Pancreas (tissue), 10 donors: ENCODE data around the gene ZER1. TPM values are rescaled to one million over a fixed set of nuclear protein-coding genes. Genes with fewer than 3 reads are reported as not detected.

Experiments used
- ATAC-seq, 4 donors: fragments of 200-7000 bp; cut with Tn5 transposase; one replicate each; pipeline versions ENCODE4 v1.8.0 to v1.9.1; 2020; ENCODE audit warnings: mild to moderate bottlenecking in 4 of 4, moderate library complexity in 4 of 4
- DNase-seq, 6 donors: peaks; one replicate each; pipeline ENCODE4 v3.0.0-alpha.2; 2020
- FAIRE-seq: peaks from 2 replicates; lab custom pipeline; 2012; peaks lifted over from hg19 to GRCh38; lab: Jason Lieb, UNC
- H3K27ac ChIP-seq, 4 donors: fragments of 200-600 bp; sonication (generic); 1 replicate in 3 of 4; 2 replicates in 1 of 4; pipeline versions ENCODE4 v1.5.0 to v1.8.0; 2020
- H3K27me3 ChIP-seq, 4 donors: fragments of 200-600 bp; one replicate each; pipeline ENCODE4 v1.8.0; 2021
- H3K36me3 ChIP-seq, 3 donors: fragments of 200-600 bp; sonication (generic) in 1 of 3; one replicate each; pipeline versions ENCODE4 v1.5.0 to v1.8.0; 2020 to 2021
- H3K4me1 ChIP-seq, 3 donors: fragments of 200-600 bp; one replicate each; pipeline ENCODE4 v1.8.0; 2021
- H3K4me3 ChIP-seq, 4 donors: fragments of 200-600 bp; sonication (generic) in 2 of 4; one replicate each; pipeline versions ENCODE4 v1.5.0 to v1.8.0; 2020 to 2021
- H3K9me3 ChIP-seq, 4 donors: fragments of 200-600 bp; one replicate each; pipeline ENCODE4 v1.8.0; 2021
- WGBS, 2 donors: extraction: QIAGEN DNeasy Blood & Tissue Kit; methylation state at CpG; one replicate each; pipeline ENCODE4 v1.1.7; 2013; 5-methylcytosine and 5-hydroxymethylcytosine counted together
- intact Hi-C, 3 donors: fragments of 100-400 bp; cut with DNase I; formaldehyde crosslinking; loops; one replicate each; pipeline versions ENCODE4 v1.11.1 to v1.14.2; 2022
- polyA plus RNA-seq, 2 donors: library from polyadenylated mRNA; stranded (reverse); fragments of 200-250 nt; gene quantifications; one replicate each; pipeline ENCODE4 v1.2.3, GENCODE V29; 2013
- total RNA-seq, 6 donors: library from RNA; stranded (reverse); fragmentation: NEBNext Ultra II Directional in 4 of 6; extraction: Animal tissue kit (Norgen Biotek cat#: 25700) in 4 of 6; gene quantifications; one replicate each; pipeline versions ENCODE4 v1.2.1 to v1.2.4, GENCODE V29; 2021 to 2023
- TF ChIP-seq, protein P1 (sequence below), 4 donors: fragments of 200-600 bp; sonication (generic) in 3 of 4; IDR thresholded peaks; one replicate each; pipeline versions ENCODE4 v1.5.0 to v1.8.0; 2021; ENCODE audit warnings: antibody characterized with exemption in 4 of 4
- donor health status: healthy with polysubstance abuse.
- donor health status: DM: no; HTN: no; CAD: no; lungs with moderate emphysema.
- donor health status: DM: no; HTN: no; CAD: no.
- donor health status: control.
- donor health status: control.
- donor health status: Bipolar disorder and iron deficiency.
- donor health status: DM: yes; HTN: yes; CAD: no.
- donor health status: DM: no; HTN: no; CAD: no.
- donor health status: DM: no; HTN: no; CAD: no.
- donor health status: DM: yes; HTN: yes; CAD: no.

The ZER1 gene
- total and polyA plus RNA-seq, 8 donors: 15.8 to 23.4 (median 17.9) TPM

DNA sequence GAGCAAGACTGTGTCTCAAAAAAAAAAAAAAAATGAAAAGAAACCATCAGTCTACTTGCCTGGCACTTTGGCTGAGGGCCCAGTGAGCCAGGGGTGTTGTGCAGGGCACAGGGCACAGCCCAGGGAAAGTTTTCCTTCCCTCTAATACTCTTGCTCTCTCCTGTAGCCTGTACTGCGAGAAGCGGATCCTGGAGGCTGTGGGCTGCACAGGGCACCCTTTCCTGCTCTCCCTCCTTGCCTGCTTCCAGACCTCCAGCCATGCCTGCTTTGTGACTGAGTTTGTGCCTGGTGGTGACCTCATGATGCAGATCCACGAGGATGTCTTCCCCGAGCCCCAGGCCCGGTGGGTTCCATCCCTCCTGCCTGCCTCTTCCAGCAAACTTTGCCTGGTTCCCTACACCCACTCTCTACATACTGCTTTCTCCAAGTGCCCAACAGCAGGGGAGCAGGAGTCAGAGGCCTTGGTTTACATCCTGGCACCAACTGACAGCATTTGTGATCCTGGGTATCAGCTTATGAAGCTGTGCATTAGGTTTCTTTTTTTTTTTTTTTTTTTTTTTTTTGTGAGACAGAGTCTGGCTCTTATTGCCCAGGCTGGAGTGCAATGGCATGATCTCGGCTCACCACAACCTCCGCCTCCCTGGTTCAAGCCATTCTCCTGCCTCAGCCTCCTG is 55.0 kb downstream of the ZER1 start:
- 92 to 97% methylated on average over 7 of the region's 7 CpGs for WGBS, 2 donors
- DNase-seq (peak in 1 of 6 donors; percentile 42), ATAC-seq (no peak), FAIRE-seq (no peak)
- no peaks in the 10 kb centered on the region for H3K27me3 ChIP-seq
- intact Hi-C loops: no loop called here
- H3K4me3 ChIP-seq: no peak overlapping the region
- no peaks in the 10 kb centered on the region for H3K9me3 ChIP-seq
- H3K4me1 ChIP-seq: no peaks in the 10 kb centered on the region
- H3K27ac ChIP-seq: no peak overlapping the region
- TF ChIP-seq, protein P1, sequence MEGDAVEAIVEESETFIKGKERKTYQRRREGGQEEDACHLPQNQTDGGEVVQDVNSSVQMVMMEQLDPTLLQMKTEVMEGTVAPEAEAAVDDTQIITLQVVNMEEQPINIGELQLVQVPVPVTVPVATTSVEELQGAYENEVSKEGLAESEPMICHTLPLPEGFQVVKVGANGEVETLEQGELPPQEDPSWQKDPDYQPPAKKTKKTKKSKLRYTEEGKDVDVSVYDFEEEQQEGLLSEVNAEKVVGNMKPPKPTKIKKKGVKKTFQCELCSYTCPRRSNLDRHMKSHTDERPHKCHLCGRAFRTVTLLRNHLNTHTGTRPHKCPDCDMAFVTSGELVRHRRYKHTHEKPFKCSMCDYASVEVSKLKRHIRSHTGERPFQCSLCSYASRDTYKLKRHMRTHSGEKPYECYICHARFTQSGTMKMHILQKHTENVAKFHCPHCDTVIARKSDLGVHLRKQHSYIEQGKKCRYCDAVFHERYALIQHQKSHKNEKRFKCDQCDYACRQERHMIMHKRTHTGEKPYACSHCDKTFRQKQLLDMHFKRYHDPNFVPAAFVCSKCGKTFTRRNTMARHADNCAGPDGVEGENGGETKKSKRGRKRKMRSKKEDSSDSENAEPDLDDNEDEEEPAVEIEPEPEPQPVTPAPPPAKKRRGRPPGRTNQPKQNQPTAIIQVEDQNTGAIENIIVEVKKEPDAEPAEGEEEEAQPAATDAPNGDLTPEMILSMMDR (IDR thresholded peaks at IDR 0.05): no peak
- H3K36me3 ChIP-seq: no peaks in the 10 kb centered on the region

DNA sequence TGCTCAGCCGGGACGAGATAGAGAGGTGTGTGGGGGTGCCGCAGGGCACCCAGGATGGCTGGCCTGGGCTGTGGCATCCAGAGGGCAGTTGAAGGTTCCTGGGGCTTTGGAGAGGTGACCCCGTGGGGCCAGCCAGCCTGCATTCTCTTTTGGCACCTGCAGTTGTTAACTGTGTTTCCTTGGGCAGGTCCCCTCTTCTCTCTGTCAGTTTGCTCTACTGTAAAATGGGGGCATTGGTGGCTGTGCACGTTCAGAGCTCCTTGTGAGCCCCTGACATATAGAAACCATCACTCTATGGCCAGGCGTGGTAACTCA is 56.3 kb downstream of the ZER1 start:
- no peak overlapping the region for H3K4me3 ChIP-seq
- no peak overlapping the region for H3K27ac ChIP-seq
- ATAC-seq (no peak), DNase-seq (peak in 1 of 6 donors; percentile 17), FAIRE-seq (no peak)
- TF ChIP-seq, protein P1 (IDR thresholded peaks at IDR 0.05): no peak
- H3K36me3 ChIP-seq: no peaks in the 10 kb centered on the region
- intact Hi-C loops: no loop called here
- H3K4me1 ChIP-seq: no peaks in the 10 kb centered on the region
- WGBS, 2 donors: 87 to 92% methylated on average over 6 of the region's 6 CpGs
- H3K27me3 ChIP-seq: no peaks in the 10 kb centered on the region
- no peaks in the 10 kb centered on the region for H3K9me3 ChIP-seq

DNA sequence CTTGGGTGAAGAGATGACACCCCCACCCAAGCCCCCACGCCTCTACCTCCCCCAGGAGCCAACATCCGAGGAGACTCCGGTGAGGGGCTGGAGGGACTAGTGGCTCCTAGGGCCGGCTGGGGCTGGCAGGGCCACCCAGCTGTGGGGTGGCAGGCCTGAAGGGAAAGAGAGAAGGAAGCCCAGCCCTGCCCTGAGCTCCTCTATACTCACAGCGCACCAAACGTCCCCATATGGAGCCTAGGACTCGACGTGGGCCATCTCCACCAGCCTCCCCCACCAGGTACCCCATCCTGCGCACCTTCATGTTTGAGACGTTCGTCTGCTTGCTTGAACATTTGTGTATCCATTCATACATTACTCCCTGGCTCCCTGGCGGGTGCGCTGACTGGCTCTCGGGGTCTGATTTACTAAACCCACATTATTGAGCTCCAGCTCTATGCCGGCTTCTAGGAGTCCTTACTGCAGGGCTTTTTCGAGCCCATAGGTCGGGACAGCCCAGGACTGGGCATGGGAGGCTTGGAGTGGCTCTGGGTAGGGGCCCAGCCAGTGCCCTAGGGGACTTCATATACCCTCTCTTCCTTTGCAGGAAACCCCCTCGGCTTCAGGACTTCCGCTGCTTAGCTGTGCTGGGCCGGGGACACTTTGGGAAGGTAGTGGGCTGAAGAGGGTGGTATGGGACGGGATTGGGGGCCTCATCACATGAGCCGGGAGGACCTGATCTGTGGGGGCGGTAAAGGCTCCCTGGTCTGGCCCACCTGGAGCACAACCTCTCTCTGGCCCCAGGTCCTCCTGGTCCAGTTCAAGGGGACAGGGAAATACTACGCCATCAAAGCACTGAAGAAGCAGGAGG is 56.9 kb downstream of the ZER1 start:
- no peaks in the 10 kb centered on the region for H3K4me1 ChIP-seq
- TF ChIP-seq, protein P1 (IDR thresholded peaks at IDR 0.05): no peak
- H3K36me3 ChIP-seq: no peaks in the 10 kb centered on the region
- intact Hi-C loops: no loop called here
- FAIRE-seq: no peak
- H3K27ac ChIP-seq: no peak overlapping the region
- no peak overlapping the region for H3K4me3 ChIP-seq
- ATAC-seq: no peak
- 90 to 92% methylated on average over 24 of the region's 24 CpGs for WGBS, 2 donors
- H3K27me3 ChIP-seq: no peaks in the 10 kb centered on the region
- peak in 1 of 6 donors; percentile 28 for DNase-seq
- H3K9me3 ChIP-seq: no peaks in the 10 kb centered on the region

DNA sequence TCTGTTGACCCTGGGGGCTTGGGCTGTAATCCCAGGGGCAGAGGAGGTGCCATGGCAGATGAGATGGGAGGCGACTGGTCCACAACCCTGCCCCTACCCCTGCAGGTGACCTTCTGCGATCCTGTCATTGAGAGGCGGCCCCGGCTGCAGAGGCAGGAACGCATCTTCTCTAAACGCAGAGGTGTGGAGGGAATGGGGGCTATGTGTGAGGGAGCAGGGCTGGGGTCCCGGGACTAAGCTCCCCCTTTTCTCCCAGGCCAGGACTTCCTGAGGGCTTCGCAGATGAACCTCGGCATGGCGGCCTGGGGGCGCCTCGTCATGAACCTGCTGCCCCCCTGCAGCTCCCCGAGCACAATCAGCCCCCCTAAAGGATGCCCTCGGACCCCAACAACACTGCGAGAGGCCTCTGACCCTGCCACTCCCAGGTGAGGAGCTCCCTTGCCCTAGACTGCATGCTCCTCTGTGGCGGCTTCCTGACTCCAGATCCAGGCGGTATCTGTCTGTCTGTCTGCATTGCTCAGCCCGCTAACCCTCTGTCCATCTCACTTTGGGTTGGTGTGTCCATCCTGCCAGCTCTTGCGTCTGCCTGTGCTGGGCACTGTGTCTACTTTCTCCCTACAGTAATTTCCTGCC is 57.7 kb downstream of the ZER1 start:
- no peak overlapping the region for H3K27ac ChIP-seq
- TF ChIP-seq, protein P1 (IDR thresholded peaks at IDR 0.05): no peak
- ATAC-seq (no peak), DNase-seq (peak in 1 of 6 donors; percentile 44), FAIRE-seq (no peak)
- 92 to 94% methylated on average over 19 of the region's 19 CpGs for WGBS, 2 donors
- H3K4me3 ChIP-seq: no peak overlapping the region
- H3K27me3 ChIP-seq: no peaks in the 10 kb centered on the region
- no peaks in the 10 kb centered on the region for H3K36me3 ChIP-seq
- intact Hi-C loops: no loop called here
- H3K4me1 ChIP-seq: no peaks in the 10 kb centered on the region
- no peaks in the 10 kb centered on the region for H3K9me3 ChIP-seq
